Endodermal cell (in vitro differentiated cells): Measurements from ENCODE around the gene AGBL1. TPM values are rescaled to one million over a fixed set of nuclear protein-coding genes. Genes with fewer than 3 reads are reported as not detected.

Experiments used
- DNase-seq: peaks from one replicate; pipeline ENCODE4 v3.0.0-alpha.2; 2017
- H3K27ac ChIP-seq: 2 replicates; pipeline ENCODE4 v1.5.1; 2013; ENCODE audit warnings: mild to moderate bottlenecking, low read depth, low read length, moderate library complexity
- H3K27me3 ChIP-seq: 2 replicates; pipeline ENCODE4 v1.6.1; 2013; ENCODE audit warnings: mild to moderate bottlenecking, low read length, moderate library complexity; ENCODE audit not compliant: insufficient read depth, control insufficient read depth, poor library complexity, severe bottlenecking
- H3K36me3 ChIP-seq: 2 replicates; pipeline ENCODE4 v1.7.0; 2013; ENCODE audit warnings: mild to moderate bottlenecking, low read length, moderate library complexity; ENCODE audit not compliant: control insufficient read depth, insufficient read depth
- H3K4me1 ChIP-seq: one replicate; pipeline ENCODE4 v1.7.0; 2013; ENCODE audit warnings: low read length; ENCODE audit not compliant: control insufficient read depth, insufficient read depth
- H3K4me3 ChIP-seq: 2 replicates; pipeline ENCODE4 v1.5.1; 2013; ENCODE audit warnings: mild to moderate bottlenecking, low read length, moderate library complexity
- H3K9ac ChIP-seq: 2 replicates; pipeline ENCODE4 v1.6.1; 2013; ENCODE audit warnings: mild to moderate bottlenecking, low read length, moderate library complexity; ENCODE audit not compliant: poor library complexity, severe bottlenecking; ENCODE audit errors: extremely low read depth
- H3K9me3 ChIP-seq: 2 replicates; pipeline ENCODE4 v1.6.1; 2013; ENCODE audit warnings: mild to moderate bottlenecking, low read length, moderate library complexity; ENCODE audit not compliant: control insufficient read depth
- H3K27ac Mint-ChIP-seq: 2 replicates; pipeline ENCODE4 v1.8.0; 2020; ENCODE audit warnings: mixed read lengths
- H3K27me3 Mint-ChIP-seq: 2 replicates; pipeline ENCODE4 v1.8.0; 2021; ENCODE audit warnings: mild to moderate bottlenecking, mixed read lengths; ENCODE audit not compliant: insufficient read depth
- H3K36me3 Mint-ChIP-seq: 2 replicates; pipeline ENCODE4 v1.8.0; 2020; ENCODE audit warnings: low read depth, mixed read lengths
- H3K4me1 Mint-ChIP-seq: 2 replicates; pipeline ENCODE4 v1.8.0; 2020; ENCODE audit warnings: mixed read lengths
- H3K4me3 Mint-ChIP-seq: 2 replicates; pipeline ENCODE4 v1.8.0; 2020; ENCODE audit warnings: mild to moderate bottlenecking, moderate library complexity, mixed read lengths
- H3K9me3 Mint-ChIP-seq: 2 replicates; pipeline ENCODE4 v1.8.0; 2020; ENCODE audit warnings: mild to moderate bottlenecking, mixed read lengths
- CTCF ChIP-seq: fragments of 200-600 bp; sonication (generic); conservative IDR thresholded peaks from 2 replicates; pipeline ENCODE4 v1.5.0; 2021; ENCODE audit warnings: antibody characterized with exemption, mild to moderate bottlenecking
- WGBS, 2 experiments: methylation state at CpG; one replicate each; pipeline versions ENCODE4 v1.1.5 to v1.1.7; 2013; ENCODE audit warnings: missing lambda C conversion rate in 2 of 2, mixed read lengths in 1 of 2; ENCODE audit not compliant: insufficient coverage in 1 of 2, insufficient read length in 1 of 2; 5-methylcytosine and 5-hydroxymethylcytosine counted together
- total RNA-seq, 2 donors: library from RNA; stranded (reverse); fragmentation: NEBNext Ultra II Directional in 1 of 2; extraction: Animal tissue kit (Norgen Biotek cat#: 25700) in 1 of 2; gene quantifications; 2 replicates in 1 of 2; 3 replicates in 1 of 2; pipeline ENCODE4 v1.2.1, GENCODE V29; 2021

Gene AGBL1
- total RNA-seq, 2 donors from 2014 or later: 0.07 to 0.11 TPM

- Mint-ChIP-seq H3K36me3 (no peaks in the 10 kb centered on the region), H3K27ac (no peak overlapping the region), H3K4me1 (peaks cover 12% of the 10 kb centered on the region), H3K9me3 (no peaks in the 10 kb centered on the region), H3K27me3 (no peaks in the 10 kb centered on the region), H3K4me3 (no peak overlapping the region)
- H3K9ac ChIP-seq: no peak overlapping the region
- H3K4me3 ChIP-seq: no peak overlapping the region
- no peaks in the 10 kb centered on the region for H3K36me3 ChIP-seq
- WGBS, 2 experiments: 100% methylated on average over 2 of the region's 3 CpGs; no CpG with 5 or more reads in 1 of the 2 experiments
- H3K9me3 ChIP-seq: no peaks in the 10 kb centered on the region
- no peak for DNase-seq
- H3K27ac ChIP-seq: no peak overlapping the region
- no peaks in the 10 kb centered on the region for H3K27me3 ChIP-seq
- TF ChIP-seq CTCF: no peak
- H3K4me1 ChIP-seq: no peaks in the 10 kb centered on the region
Observed at GRCh38 chr15:86802244-86802643, 722.6 kb downstream of the AGBL1 start.

- Mint-ChIP-seq H3K4me3 (no peak overlapping the region), H3K27me3 (no peaks in the 10 kb centered on the region), H3K36me3 (no peaks in the 10 kb centered on the region), H3K27ac (no peak overlapping the region), H3K4me1 (peaks cover 12% of the 10 kb centered on the region), H3K9me3 (no peaks in the 10 kb centered on the region)
- 97 to 100% methylated on average over 2 of the region's 2 CpGs for WGBS, 2 experiments
- H3K9me3 ChIP-seq: no peaks in the 10 kb centered on the region
- no peak for DNase-seq
- H3K4me3 ChIP-seq: no peak overlapping the region
- no peaks in the 10 kb centered on the region for H3K36me3 ChIP-seq
- no peak overlapping the region for H3K9ac ChIP-seq
- no peaks in the 10 kb centered on the region for H3K4me1 ChIP-seq
- no peak overlapping the region for H3K27ac ChIP-seq
- H3K27me3 ChIP-seq: no peaks in the 10 kb centered on the region
- no peak for TF ChIP-seq CTCF
Observed at GRCh38 chr15:86804406-86804805, 724.7 kb downstream of the AGBL1 start.

GRCh38 chr15:86810329-86810728 is 730.7 kb downstream of the AGBL1 start:
- Histone ChIP-seq H3K9ac (no peak overlapping the region), H3K4me3 (no peak overlapping the region), H3K36me3 (no peaks in the 10 kb centered on the region), H3K9me3 (no peaks in the 10 kb centered on the region), H3K27me3 (peaks cover 18% of the 10 kb centered on the region), H3K27ac (no peak overlapping the region), H3K4me1 (no peaks in the 10 kb centered on the region)
- no peak for DNase-seq
- no peak overlapping the region for H3K27ac Mint-ChIP-seq
- H3K4me1 Mint-ChIP-seq: no peaks in the 10 kb centered on the region
- H3K4me3 Mint-ChIP-seq: no peak overlapping the region
- H3K36me3 Mint-ChIP-seq: no peaks in the 10 kb centered on the region
- H3K27me3 Mint-ChIP-seq: peaks cover 3% of the 10 kb centered on the region
- TF ChIP-seq CTCF: no peak
- no peaks in the 10 kb centered on the region for H3K9me3 Mint-ChIP-seq
